Stimulated activated CD8-positive, alpha-beta memory T cell treated with anti-CD3 and anti-CD28 coated beads, Interleukin-15, amount 100 ng/mL, for 4 hours (primary cell): ENCODE data around the gene SLC2A10.
"Not testable (repeated sequence)": the region's sequence is repeated elsewhere in the genome, so short reads cannot be mapped to it uniquely, and the experiment has no call there.

Experiments used
- DNase-seq, 2 donors: peaks; one replicate each; pipeline ENCODE4 v3.0.0-alpha.2; 2020; ENCODE audit warnings: low read depth in 2 of 2

Gene SLC2A10

GRCh38 chr20:46709459-46710152 lies at the start of gene SLC2A10:
TSS of gene SLC2A10 (plus strand) at chr20:46709649. CDS start at chr20:46709737, 88 bp downstream.
- DNase-seq, result no peak

DNA sequence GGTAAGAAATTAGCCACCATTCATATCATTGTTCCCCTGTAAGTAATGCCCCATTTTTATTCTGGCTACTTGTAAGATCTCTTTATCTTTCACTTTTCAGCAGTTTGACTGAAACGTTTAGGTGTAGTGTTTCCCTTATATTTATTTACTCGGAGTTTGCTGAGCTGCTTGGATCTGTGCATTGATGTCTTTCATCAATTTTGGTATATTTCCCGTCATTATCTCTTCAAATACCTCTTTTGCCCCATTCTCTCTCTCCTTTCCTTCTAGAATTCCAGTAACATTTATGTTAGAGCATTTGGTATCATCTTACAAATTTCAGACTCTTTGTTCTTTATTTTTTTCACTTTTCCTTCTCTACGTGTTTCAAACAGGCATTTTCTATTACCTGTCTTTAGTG lies 49.0 kb upstream of the SLC2A10 start:
- DNase-seq, result no peak

DNA sequence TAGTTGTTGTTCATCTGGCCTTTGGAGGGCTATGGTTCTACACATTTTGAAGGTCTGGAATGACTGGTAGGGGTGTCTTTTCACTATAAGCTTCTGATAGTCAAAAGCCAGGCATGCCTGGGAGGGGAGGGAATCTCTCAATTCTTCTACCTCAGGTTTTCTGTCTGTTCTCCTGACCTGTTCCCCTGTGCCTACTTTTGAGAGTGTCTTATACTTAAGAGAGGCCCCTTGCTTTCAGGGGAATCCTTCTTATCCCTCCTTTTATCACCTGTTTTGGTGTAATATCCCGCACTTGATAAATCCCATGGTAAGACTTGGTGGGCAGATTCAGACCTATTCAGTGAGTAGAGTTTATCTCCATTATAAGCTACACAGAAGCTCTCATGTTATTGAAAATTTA lies 47.8 kb upstream of the SLC2A10 start:
- no peak for DNase-seq

- no peak for DNase-seq
Measured at GRCh38 chr20:46663531-46663930, 45.9 kb upstream of the SLC2A10 start.

DNA sequence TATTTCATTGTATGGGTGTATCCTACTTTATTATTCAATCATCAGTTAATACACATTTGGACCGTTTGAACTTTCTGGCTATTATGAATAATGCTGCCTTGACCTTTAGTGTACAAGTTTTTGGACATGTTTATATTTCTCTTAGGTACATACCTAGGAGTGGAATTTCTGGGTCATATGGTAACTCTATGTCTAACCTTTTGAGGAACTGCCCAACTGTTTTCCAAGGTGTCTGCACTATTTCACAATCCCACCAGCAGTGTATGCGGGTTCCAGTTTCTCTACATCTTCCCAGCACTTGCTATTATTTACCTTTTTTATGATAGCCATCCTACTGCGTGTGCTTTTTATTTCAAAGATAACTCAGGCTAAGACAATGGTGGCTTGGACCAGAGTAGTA lies 43.8 kb upstream of the SLC2A10 start:
- no peak for DNase-seq

GRCh38 chr20:46666306-46666705 lies 43.1 kb upstream of the SLC2A10 start:
- no peak for DNase-seq

DNA sequence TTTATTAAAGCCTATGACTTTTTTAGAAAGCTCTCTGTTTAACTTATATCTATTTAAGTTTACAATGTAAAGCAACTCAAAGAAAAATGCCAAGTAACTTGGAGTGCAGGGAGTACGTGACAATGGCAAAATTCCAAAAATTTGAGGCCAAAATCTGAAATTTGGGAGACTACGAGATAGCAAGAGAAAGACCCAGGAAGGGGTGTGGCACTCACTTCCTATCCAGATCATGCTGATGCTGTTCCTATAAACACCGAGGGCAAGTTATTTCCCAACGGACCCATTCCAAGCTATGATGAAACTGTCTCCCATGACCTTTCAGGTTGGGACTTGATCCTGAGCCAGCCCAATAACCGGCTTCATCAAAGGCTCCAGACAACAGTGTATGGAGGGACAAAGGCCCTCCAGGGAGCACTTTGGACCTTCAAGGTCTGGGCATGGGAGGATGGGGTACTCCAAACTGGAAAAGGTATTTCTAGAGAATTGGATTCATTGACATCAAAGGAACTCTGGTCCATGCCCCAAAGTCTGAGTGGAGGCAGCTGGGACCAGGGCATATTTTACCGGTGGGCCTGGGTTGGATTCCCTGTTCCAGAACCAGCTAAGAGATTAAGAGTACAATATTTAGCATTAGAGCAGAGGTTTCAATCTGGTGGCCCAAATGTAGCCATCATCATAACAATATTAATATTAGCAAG lies 42.5 kb upstream of the SLC2A10 start:
- DNase-seq, result no peak

DNA sequence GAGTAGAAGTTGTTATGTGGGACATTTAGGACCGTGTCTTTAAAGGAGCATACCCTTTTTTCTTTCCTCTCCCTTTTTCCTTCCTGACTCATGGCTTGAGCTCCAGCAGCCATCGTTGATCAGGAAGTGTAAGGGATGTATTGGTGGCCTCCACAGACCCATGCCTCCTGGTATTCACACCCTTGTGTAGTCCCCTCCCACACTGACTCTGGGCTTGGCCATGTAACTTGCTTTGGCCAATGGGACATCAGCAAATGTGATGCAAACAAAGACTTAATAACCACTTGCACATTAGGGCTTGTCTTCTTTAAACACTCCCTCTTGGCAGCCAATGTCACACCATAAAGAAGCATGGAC lies 39.2 kb upstream of the SLC2A10 start:
- no peak for DNase-seq

- no peak for DNase-seq
Measured at GRCh38 chr20:46670585-46671584, 38.6 kb upstream of the SLC2A10 start.

DNA sequence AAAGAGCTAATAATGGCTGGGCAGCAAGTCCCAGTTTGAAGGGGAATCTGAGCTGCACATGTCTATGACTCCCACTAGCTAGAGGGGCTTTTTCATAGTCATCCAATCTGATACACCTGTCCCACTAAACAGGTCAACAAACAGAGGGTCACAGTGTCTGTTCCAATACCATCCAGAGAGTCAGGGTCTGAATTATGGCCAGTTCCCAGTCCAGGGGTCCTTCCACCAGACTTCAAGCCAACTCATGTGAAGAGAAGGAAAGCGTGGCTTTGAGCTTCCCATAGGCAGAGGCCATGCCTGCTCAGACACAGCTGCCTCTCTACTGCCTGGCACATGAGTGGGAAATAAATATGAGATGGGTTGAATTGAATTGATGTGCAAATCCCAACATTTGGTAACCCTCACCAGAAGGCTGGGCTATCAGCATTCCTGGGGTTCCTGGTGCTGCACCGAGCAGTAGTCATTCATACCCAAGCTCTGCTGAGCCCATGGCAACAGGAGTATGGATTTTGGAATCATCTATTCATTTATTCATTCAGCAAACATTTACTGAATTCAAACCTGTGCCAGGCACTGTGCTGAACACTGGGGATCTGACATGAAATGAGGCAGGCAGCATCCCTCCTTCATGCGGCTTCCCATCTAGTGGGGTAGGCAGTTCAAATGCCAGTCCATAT lies 37.4 kb upstream of the SLC2A10 start:
- DNase-seq, result no peak

DNA sequence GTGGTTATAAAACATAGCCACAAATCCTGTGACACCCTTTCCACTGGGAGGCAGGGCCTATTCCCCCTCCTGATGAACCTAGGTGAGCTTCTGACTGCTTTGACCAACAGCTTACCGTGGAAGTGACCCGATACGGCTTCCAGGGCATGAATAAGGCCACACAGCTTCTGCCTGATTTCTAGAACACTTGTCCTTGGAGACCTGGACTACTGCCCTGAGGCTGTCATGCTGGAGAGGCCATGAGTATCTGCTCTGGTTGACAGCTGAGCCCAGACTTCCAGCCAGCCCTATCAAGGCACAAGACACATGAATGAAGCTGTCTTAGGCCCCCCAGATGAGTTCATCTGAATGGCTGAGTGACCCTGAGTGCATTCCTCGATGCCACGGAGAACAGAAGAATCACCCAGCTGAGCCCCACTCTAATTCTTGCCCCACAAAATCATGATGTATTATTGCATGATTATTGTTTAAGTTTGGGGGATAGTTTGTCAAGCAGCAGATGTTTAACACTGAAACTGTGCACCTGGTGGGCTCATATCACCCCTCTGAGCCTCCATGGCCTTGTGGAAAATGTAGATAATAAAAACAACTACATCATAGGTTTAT lies 36.8 kb upstream of the SLC2A10 start:
- DNase-seq, result no peak

DNA sequence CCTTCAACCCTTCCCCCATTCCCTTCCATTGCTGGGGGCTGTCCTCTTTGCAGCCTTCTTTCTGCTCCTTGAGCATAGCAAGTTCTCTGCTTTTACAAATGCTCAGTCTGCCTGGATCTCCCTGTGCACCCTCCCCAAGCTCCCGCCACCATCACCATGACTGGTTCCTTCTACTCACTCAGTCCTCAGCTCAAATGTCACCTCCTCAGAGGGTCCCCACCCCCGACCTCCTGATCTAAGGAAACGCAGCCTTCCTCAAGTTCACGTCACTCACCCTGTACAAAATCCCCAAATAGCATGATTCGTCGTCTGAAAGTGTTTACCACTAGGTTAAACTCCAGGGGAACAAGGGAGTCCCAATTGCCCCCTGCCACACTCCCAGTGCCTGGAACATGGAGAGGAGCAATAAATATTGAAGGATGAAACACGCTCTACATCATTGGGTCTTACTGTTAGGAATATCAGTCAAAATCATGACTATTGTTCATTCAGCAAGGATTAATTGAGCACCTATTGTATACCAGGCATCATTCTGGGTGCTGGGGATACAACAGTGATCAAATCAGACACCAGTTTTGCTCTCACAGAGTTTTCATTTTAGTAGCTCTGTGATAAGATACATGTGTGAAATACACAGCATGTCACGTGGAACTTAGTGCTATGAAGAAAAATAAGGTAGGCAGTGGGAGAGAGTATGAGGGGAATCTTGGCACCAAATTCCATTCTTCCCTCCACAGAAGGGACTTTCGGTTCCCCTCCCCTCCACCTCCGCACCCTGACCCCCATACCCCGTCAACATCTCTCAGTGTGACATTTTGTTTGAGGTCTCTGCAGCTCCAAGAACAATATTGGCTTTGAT lies 35.8 kb upstream of the SLC2A10 start:
- DNase-seq, result no peak

DNA sequence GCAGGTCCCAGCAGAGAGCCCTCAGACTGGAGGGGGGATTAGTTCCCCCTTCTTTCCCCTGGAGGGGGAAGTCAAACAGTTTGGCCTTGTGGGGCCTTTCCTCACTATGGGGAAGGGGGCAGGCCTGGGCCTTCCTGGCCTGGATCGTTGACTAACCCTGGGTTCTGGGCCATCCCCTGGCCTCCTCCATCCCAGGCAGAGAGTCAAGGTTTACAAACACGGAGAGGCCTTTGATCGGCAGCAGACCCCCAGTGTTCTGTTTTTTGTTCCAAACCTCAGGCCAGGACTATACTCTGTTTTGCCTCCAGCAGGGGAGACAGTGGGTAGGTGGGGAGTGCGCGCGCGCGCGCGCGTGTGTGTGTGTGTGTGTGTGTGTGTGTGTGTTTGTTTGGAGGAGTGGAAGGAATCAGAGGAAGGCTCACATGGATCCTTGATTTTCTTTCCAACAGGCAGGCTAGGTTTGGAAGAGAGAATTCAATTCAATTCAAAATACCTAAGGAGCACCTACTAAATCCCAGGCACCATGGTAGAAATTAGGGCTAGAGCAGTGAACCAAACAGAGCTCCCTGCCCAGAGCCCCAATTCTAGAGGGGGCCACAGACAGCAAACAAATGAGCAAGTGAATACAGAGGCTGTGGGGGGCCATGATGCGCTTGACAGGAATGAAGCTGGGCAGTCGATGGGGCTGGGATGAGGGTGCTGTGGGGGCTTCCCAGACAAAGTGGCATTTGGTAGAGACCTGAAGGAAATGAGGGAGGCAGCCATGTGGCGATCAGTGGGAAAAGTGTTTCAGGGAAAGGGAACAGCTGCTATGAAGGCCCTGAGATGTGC lies 35.0 kb upstream of the SLC2A10 start:
- DNase-seq, result no peak

DNA sequence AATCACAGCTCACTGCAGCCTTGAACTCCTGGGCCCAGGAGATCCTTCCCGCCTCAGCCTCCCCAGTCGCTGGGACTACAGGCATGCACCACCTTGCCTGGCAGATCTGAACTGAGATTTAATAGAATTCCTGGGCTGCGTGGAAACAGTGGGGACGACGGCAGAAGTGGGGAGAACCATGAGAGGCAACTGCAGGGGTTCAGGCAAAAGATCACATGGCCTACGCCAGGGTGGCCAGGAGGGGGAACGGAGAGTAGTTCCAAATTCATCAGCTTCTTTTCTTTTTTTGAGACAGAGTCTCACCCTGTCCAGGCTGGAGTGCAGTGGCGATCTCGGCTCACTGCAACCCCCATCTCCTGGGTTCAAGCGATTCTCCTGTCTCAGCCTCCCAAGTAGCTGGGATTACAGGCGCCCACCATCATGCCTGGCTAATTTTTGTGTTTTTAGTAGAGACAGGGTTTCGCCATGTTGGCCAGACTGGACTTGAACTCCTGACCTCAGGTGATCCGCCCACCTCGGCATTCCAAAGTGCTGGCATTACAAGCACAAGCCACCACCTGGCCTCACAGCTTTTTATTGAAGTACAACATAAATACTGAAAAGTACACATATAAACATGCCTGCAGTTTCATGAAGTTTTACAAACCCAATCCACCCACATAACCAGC lies 32.7 kb upstream of the SLC2A10 start:
- DNase-seq, result not testable (repeated sequence)

- no peak for DNase-seq
Measured at GRCh38 chr20:46677608-46678007, 31.8 kb upstream of the SLC2A10 start.

DNA sequence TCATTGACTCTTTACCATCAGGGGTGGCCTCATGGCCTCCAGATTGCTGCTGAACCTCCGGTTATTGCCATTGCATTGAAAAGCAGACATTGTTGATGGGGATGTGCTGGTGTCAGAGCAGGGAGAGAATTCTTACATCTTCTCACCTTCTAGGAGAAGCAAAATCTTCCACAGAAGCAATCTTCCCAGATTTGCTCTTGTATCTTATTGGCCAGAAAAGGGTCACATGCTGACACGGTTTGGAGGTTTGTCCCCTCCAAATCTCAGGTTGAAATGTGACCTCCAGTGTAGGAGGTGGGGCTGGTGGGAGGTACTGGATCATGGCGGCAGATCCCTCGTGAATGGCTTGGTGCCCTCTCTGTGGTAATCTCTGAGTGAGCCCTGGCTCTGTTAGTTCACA lies 30.9 kb upstream of the SLC2A10 start:
- DNase-seq, result no peak

GRCh38 chr20:46680684-46681031 lies 28.8 kb upstream of the SLC2A10 start:
- no peak for DNase-seq

- peak in 1 of 2 donors; percentile 37 for DNase-seq
Measured at GRCh38 chr20:46681032-46681854, 28.2 kb upstream of the SLC2A10 start.
